Endothelial cell of umbilical vein (primary cell): Measurements from ENCODE around the gene ELAC2. TPM values are rescaled to one million over a fixed set of nuclear protein-coding genes. Genes with fewer than 3 reads are reported as not detected.

Experiments
- BruUV-seq: library from RNA; stranded (reverse); fragments of 400-500 nt; replicated peaks from 2 replicates; lab custom pipeline; 2021; lab: Mats Ljungman, UMichigan
- CTCF ChIA-PET: fragments of 300-600, 350-600 bp; sonication (Branson Sonifier 250); formaldehyde crosslinking; loops from one replicate; lab custom pipeline; 2021; ENCODE audit warnings: antibody characterized with exemption, inconsistent platforms; lab: Charles Lee
- POLR2A ChIA-PET: fragments of 300-600, 350-600 bp; sonication (Branson Sonifier 250); formaldehyde crosslinking; loops from one replicate; lab custom pipeline; 2021; ENCODE audit warnings: antibody characterized with exemption, inconsistent platforms; lab: Charles Lee
- DNase-seq: peaks from one replicate; pipeline ENCODE4 v3.0.0-alpha.2; 2011; ENCODE audit warnings: low read depth, low spot score
- FAIRE-seq: peaks from 2 replicates; lab custom pipeline; 2011; peaks lifted over from hg19 to GRCh38; lab: Jason Lieb, UNC
- H2AFZ ChIP-seq: 2 replicates; pipeline ENCODE4 v1.6.0; 2012; ENCODE audit warnings: low read depth, low read length, control low read depth, inconsistent platforms
- H3K27ac ChIP-seq: 2 replicates; pipeline ENCODE4 v1.5.1; 2011; ENCODE audit warnings: low read depth, mild to moderate bottlenecking, control low read depth, low read length, moderate library complexity; ENCODE audit not compliant: insufficient read depth
- H3K27me3 ChIP-seq, 2 experiments: 2 replicates each; pipeline versions ENCODE4 v1.6.0 to v1.6.1; 2011; ENCODE audit warnings: low read length in 2 of 2, mixed read lengths in 1 of 2; ENCODE audit not compliant: control insufficient read depth in 2 of 2, insufficient read depth in 2 of 2
- H3K36me3 ChIP-seq, 2 experiments: 2 replicates in 1 of 2; 3 replicates in 1 of 2; pipeline ENCODE4 v1.5.1; 2011; ENCODE audit warnings: low read length in 2 of 2, mild to moderate bottlenecking in 1 of 2, moderate library complexity in 1 of 2; ENCODE audit not compliant: control insufficient read depth in 2 of 2, insufficient read depth in 2 of 2; ENCODE audit errors: extremely low read depth in 1 of 2
- H3K4me1 ChIP-seq: 3 replicates; pipeline ENCODE4 v1.5.1; 2011; ENCODE audit warnings: mild to moderate bottlenecking, low read length; ENCODE audit not compliant: control insufficient read depth, insufficient read depth; ENCODE audit errors: extremely low read depth
- H3K4me2 ChIP-seq: 2 replicates; pipeline ENCODE4 v1.6.1; 2011; ENCODE audit warnings: low read length, control low read depth, mixed read lengths; ENCODE audit not compliant: insufficient read depth
- H3K4me3 ChIP-seq, 3 experiments: fragments of 200-600 bp in 1 of 3; sonication (generic), shearing (Covaris generic) in 1 of 3; replicated peaks in 1 of 3; 2 replicates each; pipeline ENCODE4 v1.5.1; 2011 to 2016; ENCODE audit warnings: control low read depth in 3 of 3, low read length in 3 of 3, mild to moderate bottlenecking in 2 of 3, inconsistent platforms in 1 of 3, low read depth in 1 of 3, moderate library complexity in 1 of 3; ENCODE audit not compliant: insufficient read depth in 1 of 3
- H3K79me2 ChIP-seq: 2 replicates; pipeline ENCODE4 v1.6.0; 2012; ENCODE audit warnings: low read length, inconsistent platforms; ENCODE audit not compliant: control insufficient read depth, insufficient read depth
- H3K9ac ChIP-seq: replicated peaks from 2 replicates; pipeline ENCODE3; 2011; ENCODE audit warnings: low read length, control low read depth; ENCODE audit not compliant: insufficient read depth; ENCODE audit errors: extremely low read depth
- H3K9me1 ChIP-seq: replicated peaks from 3 replicates; pipeline ENCODE4 v1.6.0; 2011; ENCODE audit warnings: mild to moderate bottlenecking, low read length; ENCODE audit not compliant: control insufficient read depth, insufficient read depth; ENCODE audit errors: extremely low read depth
- H3K9me3 ChIP-seq: replicated peaks from 2 replicates; pipeline ENCODE4 v1.5.1; 2012; ENCODE audit warnings: low read length, inconsistent platforms; ENCODE audit not compliant: control insufficient read depth, insufficient read depth
- H4K20me1 ChIP-seq: replicated peaks from 2 replicates; pipeline ENCODE3; 2011; ENCODE audit warnings: mild to moderate bottlenecking, low read length; ENCODE audit not compliant: control insufficient read depth, insufficient read depth; ENCODE audit errors: extremely low read depth
- CTCF ChIP-seq, 2 donors: IDR thresholded peaks; 1 replicate in 1 of 2; 2 replicates in 1 of 2; pipeline ENCODE4 v1.5.1; 2011; ENCODE audit warnings: low read length in 2 of 2, mild to moderate bottlenecking in 2 of 2, moderate library complexity in 2 of 2, control low read depth in 1 of 2, inconsistent platforms in 1 of 2, low read depth in 1 of 2; ENCODE audit not compliant: insufficient read depth in 1 of 2; ENCODE audit errors: extremely low read depth in 1 of 2
- EZH2 ChIP-seq: IDR thresholded peaks from 2 replicates; pipeline ENCODE4 v1.6.1; 2012; ENCODE audit warnings: borderline replicate concordance, low read depth, mild to moderate bottlenecking, moderate library complexity, low read length, inconsistent platforms; ENCODE audit not compliant: severe bottlenecking
- FOS ChIP-seq: IDR thresholded peaks from 2 replicates; pipeline ENCODE4 v1.6.1; 2011; ENCODE audit warnings: mild to moderate bottlenecking, low read length, moderate library complexity, borderline replicate concordance; ENCODE audit not compliant: insufficient read depth
- GATA2 ChIP-seq: IDR thresholded peaks from 2 replicates; pipeline ENCODE4 v1.7.0; 2011; ENCODE audit warnings: low read depth, mild to moderate bottlenecking, moderate library complexity, mixed read lengths, low read length; ENCODE audit not compliant: insufficient read length, insufficient read depth
- JUN ChIP-seq: IDR thresholded peaks from 2 replicates; pipeline ENCODE4 v1.6.1; 2011; ENCODE audit warnings: borderline replicate concordance, low read depth; ENCODE audit not compliant: insufficient read length, insufficient read depth
- MAX ChIP-seq: IDR thresholded peaks from 2 replicates; pipeline ENCODE4 v1.6.1; 2011; ENCODE audit not compliant: insufficient read depth, insufficient read length
- MYC ChIP-seq: IDR thresholded peaks from one replicate; pipeline ENCODE4 v1.6.1; 2011; ENCODE audit warnings: mild to moderate bottlenecking, low read depth, low read length
- POLR2A ChIP-seq: IDR thresholded peaks from 2 replicates; pipeline ENCODE4 v1.6.1; 2012; ENCODE audit warnings: low read depth, mild to moderate bottlenecking, control low read depth, low read length
- POLR2AphosphoS5 ChIP-seq: IDR thresholded peaks from 2 replicates; pipeline ENCODE4 v1.6.1; 2012; ENCODE audit warnings: low read depth, mild to moderate bottlenecking, control low read depth, low read length, moderate library complexity; ENCODE audit not compliant: insufficient read depth
- dilution Hi-C: fragments of 300-500 bp; cut with MboI; formaldehyde crosslinking; loops from one replicate; pipeline ENCODE4 v1.15.0; 2019; ENCODE audit warnings: low sequenced_read_pairs; ENCODE audit not compliant: extremely low pct_ligation_motif_present
- intact Hi-C: fragments of 100-400 bp; cut with micrococcal nuclease; formaldehyde crosslinking; loops from one replicate; pipeline ENCODE4 v1.10.0; 2022
- polyA plus RNA-seq, 4 experiments: library from polyadenylated mRNA; depleted of rRNA in 3 of 4; stranded (reverse) in 3 of 4; unstranded in 1 of 4; fragments of >200 nt; gene quantifications; 2 replicates each; pipeline versions ENCODE4 v1.2.1 to v1.2.3, GENCODE V29; 2011 to 2012; ENCODE audit warnings: missing spikeins in 1 of 4
- total RNA-seq: library from RNA; stranded (reverse); gene quantifications from 2 replicates; pipeline ENCODE4 v1.2.3, GENCODE V29; 2021

Gene ELAC2
- total and polyA plus RNA-seq, 2 donors (not counting 3 experiments of a cell fraction or from before 2014, with no cell fraction given) = 64.8 to 75.9 TPM

GRCh38 chr17:13024016-13024415, 6.2 kb upstream of the ELAC2 start:
- H3K27me3 ChIP-seq = no peaks in the 10 kb centered on the region
- no peaks in the 10 kb centered on the region for H3K79me2 ChIP-seq
- TF ChIP-seq POLR2AphosphoS5 = no peak
- TF ChIP-seq GATA2 = no peak
- TF ChIP-seq JUN = no peak
- no peak for TF ChIP-seq EZH2
- no peak for TF ChIP-seq POLR2A
- no peak for TF ChIP-seq MAX
- no peak for TF ChIP-seq CTCF (IDR thresholded peaks at IDR 0.05; ENCODE audit: extremely low read depth in 1 of 2, insufficient read depth in 1 of 2, low read depth in 1 of 2, low read length in 2 of 2)
- no peak for TF ChIP-seq MYC
- no peak for TF ChIP-seq FOS
- no peaks in the 10 kb centered on the region for H4K20me1 ChIP-seq
- DNase-seq (no peak), FAIRE-seq (no peak)
- H3K4me3 ChIP-seq = no peak overlapping the region
- BruUV-seq = no TSS peak
- no peak overlapping the region for H3K9ac ChIP-seq
- H3K9me1 ChIP-seq = no peaks in the 10 kb centered on the region
- POLR2A ChIA-PET = no interaction called here
- no peaks in the 10 kb centered on the region for H3K4me1 ChIP-seq
- no peaks in the 10 kb centered on the region for H3K9me3 ChIP-seq
- dilution Hi-C loops (no loop called here), intact Hi-C loops (no loop called here)
- no peak overlapping the region for H3K4me2 ChIP-seq
- CTCF ChIA-PET = interaction anchor here (1.6 kb wide), 1 partner anchor 15 kb away, joined by 6 read pairs; no protein-coding TSS in a partner anchor
- no peaks in the 10 kb centered on the region for H3K36me3 ChIP-seq
- H3K27ac ChIP-seq = no peak overlapping the region
- no peak overlapping the region for H2AFZ ChIP-seq
